Activated naive CD8-positive, alpha-beta T cell treated with anti-CD3 and anti-CD28 coated beads, Interleukin-2, amount 50 U/mL, for 16 hours (primary cell): ENCODE data around the gene SERPINE1.

Experiments
- DNase-seq: peaks from one replicate; pipeline ENCODE4 v3.0.0-alpha.2; 2020; ENCODE audit warnings: low read depth, low spot score

SERPINE1 gene

DNA sequence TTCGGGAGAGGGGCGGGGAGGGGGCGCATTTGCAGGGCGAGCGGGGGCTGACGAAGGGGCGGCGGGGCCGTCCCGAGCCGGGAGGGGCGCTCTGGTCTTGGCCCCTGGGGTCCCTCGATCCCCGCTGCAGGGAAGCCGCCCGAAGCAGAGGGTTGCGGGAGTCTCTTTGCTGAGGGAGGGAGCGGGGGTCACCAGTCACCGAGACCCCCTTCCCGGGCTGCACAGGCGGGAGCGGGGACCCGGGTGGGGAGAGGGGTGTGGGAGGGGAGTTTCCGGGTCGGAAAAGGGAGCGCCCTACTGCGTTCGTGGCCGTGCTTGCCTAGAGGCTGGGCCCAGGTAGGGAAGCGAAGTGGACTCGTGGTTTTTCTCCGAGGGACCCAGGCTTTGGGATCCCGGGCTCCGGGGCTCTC, 27.8 kb downstream of the SERPINE1 start:
- no peak for DNase-seq

DNA sequence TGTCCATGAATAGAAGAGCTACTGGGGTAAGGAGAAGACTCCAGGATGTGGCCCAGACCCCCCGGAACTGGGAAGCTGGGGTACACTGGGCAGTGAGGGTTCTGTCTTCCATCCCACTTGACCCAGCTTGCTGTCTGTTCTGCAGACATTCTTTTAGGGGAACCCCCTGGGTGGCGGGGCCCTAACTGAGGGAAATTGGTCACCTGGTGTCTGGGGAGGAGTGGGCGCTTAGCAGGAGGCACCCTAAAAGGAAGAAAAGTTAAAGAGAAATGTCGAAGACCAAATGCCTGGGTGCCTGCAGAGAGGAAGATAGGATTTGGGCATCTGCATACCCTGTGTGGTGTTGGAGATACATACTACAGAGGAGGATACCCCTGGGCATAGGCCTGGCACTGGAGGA, 28.4 kb downstream of the SERPINE1 start:
- no peak for DNase-seq

DNA sequence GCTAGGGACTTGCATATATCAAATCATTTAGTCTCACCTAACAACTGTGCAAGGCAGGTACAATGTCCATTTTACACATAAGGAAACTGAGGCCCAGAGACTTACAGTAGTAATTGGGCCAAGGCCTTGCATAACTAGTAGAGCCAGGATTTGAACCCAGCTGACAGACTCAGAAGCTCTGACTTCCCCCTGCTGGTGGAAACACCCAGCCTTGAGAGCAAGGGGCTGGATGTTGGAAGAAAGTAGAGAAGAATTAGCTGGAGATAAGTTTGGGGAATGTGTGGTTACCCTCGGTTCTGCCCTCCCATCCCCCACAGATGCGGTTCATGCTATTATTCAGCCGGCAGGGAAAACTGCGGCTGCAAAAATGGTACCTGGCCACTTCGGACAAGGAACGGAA, 29.4 kb downstream of the SERPINE1 start:
- no peak for DNase-seq

DNA sequence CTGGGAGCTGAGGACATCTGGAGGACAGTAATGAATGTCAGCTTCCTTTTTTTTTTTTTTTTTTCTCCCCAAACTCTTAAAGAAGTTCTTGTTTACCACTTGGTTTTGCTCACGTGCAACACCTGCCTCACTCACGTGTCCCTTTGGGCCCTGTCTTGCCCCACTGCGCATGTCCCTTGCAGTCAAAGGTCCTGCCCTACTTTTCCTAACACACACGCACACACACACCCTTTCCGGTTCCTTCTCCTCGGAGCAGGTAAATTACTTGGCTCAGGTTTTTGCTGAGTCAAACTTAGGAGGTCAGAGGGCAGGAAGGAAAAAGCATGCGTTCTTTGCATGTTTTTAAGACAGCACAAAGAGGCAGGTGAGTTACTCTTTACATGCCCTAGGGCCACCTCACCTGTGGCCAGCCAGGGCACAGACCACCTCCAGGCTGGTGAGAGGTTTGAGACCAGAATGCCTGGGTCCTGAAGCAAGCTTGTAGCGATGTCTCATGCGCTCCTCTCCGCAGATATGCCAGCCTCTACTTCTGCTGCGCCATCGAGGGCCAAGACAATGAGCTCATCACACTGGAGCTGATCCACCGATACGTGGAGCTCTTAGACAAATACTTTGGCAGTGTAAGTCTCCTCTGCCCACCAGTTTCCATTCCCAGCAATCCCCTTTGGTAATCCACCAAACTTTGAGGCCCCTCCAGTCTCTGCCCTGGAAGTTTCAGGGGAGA, 30.1 kb downstream of the SERPINE1 start:
- DNase-seq: no peak

DNA sequence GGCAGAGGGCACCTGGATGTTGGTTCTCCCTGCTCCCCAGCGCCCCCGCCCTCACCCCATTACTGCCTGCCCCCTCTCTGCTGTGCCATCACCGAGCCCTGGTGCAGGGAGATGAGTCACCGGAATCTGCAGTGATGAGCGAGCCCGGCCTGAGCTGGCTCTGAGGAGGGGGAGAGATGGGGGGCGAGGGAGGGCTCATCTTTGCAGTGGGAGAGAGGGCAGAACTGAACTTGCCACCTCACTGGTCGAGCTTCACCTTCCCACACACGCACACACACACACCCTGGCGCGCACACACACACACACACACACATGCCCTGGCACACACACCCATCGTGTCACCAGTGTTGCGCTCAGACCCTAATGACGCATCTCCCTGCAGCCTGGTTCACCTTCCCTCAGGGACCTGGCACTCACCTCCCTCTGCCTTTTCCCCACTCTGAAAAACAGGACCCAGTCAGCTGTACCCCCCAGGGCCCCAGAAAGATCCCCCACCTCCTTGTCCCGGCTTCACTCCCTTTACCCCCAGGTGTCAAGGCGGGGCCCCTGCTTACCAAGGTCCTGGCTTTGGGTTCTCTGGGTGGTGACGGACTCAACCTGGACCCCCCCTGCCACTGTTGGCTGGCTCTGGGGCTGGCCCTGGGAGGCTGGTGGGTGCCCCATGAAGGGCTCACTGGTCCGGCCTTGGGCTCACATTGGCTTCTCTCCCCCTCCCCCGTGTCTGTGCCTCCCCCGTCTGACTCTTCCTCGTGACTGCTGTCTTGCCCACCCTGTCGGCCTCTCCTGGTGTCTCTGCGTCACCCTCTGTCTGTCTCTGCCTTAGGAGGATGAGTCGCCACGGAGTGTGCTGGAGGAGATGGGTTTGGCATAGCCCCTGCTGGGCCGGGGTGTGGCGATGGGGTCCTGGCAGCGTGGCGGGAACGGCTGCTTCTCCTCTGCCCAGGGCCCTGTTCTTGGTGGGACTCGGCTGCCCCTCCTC, 33.1 kb downstream of the SERPINE1 start:
- no peak for DNase-seq

DNA sequence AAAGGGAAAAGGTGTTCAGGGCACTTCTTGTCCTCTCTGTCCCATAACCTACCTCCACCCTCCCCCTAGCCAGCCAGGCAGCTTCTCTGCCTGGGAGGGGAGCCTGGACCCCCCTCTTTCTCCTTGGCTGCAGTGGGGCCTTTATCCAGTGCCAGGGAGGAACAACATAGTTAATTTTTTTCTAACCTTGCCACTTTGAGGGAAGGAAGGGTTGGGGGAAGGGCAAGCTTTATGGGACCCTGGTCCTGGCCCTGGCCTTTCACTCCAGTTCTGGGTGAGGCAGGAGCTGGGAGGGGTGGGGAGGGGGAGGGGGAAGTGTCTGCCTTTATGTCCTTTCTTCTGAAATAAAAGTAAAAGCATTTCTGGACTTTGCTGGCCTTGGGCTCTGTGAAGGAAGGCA, 34.0 kb downstream of the SERPINE1 start:
- no peak for DNase-seq

DNA sequence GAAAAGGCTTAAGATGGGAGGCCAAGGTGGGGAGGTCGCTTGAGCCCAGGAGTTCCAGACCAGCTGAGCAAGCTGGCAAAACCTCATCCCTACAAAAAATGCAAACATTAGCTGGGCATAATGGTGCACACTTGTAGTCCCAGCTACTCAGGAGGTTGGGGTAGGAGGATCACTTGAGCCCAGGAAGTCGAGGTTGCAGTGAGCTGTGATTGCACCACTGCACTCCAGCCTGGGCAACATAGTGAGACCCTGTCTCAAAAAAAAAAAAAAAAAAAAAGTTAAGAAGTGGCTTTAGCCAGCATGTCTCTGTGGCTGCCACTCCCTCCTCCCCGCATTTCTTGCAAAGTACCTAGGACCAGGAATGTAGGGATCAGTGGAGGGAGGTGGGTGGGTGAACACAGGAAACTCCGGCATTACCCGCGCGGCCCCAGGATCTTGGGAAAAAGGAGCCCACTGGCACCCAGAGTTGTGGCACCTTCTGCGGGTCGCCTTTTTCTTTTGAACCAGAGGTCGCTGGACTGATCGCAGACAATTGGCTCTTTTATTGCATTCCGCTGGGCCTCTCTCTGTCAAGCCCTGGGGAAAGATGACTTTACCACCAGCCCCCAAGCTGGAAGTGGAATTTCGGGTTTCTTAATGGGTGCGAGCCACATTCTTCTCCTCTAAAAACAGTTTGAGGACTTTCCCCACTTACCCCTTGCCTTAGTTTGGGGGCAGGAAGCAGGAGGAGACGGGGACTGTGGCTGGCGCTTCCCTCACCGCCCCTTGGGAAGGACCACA, 35.0 kb downstream of the SERPINE1 start:
- DNase-seq: no peak

DNA sequence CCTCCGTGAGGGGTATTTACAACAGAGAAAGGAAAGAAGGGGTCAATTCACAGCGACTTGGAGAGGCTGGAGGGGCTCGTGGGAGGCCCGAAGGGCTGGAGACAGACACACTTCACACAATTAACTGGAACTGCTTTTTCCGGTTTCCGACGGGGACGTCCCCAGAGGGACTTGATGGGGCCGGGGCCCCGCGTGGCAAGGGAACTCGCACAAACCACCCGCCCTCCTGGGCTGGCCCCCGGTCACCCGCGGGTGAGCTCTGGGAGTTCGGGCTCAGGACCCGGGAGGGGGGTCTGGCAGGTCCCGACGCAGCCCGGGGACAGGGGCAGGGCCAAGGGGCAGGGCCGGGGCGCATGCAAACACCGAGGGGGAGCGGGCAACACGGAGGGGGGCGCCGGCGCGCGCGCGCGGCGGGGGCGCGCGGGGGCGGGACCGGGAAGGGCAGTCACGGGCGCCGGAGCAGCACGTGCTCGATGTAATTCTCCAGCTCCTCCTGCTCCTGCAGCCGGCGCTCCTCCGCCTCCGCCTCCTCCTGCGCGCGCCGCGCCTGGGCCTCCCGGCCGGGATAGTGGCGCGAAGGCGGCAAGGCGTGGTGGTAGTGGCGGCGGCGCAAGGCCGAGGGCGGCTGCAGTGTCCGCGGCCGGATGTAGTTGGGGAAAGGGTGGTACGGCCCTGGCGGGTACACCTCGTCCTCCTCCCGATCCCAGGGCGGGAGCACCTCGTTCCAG, 35.8 kb downstream of the SERPINE1 start:
- DNase-seq: no peak

DNA sequence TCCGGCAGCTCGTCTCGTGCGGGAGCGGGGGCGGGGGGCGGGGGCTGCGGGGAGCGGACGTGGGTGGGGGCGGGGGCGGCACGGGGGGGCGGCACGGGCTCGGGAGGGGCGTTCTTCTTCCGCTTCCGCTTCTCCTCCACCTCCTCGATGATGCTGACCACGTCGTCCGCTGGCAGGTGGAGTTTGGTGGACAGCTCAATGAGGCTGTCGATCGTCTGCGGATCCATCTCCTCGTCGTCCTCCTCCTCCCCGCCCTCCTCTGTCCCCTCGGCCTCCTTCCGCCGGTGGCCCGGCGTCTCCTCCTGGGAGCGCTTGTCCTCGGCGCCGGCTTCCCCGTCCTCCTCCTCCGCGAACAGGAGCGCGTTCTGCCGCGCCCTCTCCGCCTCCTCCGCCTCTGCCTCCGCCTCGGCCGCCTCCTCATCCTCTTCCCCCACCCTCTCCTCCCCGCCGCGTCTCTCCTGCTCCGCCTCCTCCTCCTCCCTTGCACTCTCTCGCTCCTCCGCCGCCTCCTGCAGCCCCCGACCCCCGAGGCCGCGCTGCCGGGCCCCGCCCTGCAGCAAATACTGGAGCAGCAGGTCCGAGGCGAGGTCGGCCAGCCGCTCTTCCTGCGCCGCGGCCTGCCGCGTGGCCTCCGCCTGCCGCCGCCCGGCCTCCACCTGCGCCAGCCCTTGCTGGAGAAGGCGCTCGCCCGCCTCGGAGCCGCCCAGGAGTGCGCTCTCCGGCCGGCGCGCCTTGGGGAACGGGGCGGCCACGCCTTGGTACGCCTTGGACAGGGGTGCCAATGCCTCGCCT, 36.6 kb downstream of the SERPINE1 start:
- no peak for DNase-seq

DNA sequence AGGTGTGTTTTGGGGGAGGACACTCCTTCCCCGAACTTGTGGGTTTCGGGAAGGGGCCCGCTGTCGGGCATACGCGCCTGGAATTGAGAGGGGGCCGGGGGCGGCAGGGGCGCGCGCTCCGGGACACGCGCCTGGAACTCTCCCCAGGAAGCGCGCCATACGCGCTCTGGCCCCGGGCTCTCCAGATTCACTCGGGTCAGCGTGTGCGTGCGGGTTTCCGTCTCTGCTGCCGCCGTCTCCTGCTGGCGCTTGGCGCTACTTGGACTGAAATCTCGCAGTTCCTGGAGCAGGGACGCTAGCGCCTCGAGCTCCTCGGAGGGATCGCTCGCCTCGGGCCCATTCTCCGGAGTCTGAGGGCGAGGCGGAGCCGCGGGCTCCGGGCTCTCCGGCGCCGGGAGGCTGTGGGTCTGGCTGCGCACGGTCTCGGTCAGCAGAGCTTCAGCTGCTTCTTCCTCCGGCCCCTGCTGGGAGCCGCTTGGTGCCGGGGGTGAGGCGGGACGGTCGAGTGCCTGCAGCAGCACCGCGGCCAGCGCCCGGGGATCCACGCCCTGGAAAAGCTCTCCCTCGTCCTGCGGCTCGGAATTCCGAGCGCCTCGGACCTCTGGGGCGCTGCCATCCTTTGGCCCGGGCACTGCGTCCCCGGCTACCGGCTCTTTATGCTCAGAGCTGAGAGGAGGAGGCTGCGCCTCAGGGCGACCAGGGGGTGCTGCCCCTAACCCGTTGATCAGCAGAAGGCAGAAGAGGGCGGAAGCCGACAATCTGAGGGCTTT, 37.4 kb downstream of the SERPINE1 start:
- no peak for DNase-seq

DNA sequence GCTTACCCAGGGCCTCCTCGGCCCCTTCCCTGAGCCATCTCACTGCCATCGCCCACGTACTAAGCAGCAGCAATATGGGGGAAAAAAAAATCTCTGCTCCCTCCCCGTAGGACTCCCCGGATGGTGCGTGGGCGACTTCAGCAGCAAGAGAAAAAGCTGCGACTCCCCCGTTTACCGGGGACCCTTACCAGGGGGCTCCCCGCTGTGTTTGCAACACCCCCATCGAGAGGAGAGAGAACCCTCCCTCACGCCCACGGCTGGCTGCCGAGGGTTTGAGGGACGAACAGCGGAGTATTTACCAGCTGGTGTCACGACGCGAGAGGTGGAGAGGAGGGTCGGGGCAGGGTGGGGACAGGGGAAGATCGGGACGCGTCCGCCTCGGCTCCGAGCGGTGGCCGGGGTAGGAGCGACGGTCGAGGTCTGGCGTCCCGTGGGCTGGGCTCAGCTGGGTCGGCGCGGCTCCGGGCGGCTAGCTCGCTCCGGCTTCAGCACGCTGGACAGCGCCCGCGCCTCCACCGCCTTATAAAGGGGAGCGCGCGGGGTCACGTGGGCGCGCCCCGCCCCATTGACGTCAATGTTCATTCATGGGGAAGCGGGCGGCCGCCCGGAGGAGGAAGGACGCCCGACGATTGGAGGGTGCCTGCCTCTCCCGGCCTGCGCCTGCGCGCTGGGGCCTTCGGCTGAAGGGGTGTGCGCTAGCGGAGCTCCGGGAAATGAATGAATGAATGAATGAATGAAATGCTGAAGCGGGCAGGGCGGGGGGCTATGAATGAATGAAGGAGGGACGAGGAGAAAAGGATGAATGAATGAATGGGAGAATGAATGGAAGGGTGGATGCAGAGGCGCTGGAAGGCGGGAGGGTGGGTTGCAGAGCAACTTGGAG, 38.4 kb downstream of the SERPINE1 start, which contains the start of gene VGF:
VGF (minus strand) TSS at position 495 of the 883 bp plus-strand sequence. CDS start 726 bp downstream, outside the sequence.
- DNase-seq: peak; percentile 73

DNA sequence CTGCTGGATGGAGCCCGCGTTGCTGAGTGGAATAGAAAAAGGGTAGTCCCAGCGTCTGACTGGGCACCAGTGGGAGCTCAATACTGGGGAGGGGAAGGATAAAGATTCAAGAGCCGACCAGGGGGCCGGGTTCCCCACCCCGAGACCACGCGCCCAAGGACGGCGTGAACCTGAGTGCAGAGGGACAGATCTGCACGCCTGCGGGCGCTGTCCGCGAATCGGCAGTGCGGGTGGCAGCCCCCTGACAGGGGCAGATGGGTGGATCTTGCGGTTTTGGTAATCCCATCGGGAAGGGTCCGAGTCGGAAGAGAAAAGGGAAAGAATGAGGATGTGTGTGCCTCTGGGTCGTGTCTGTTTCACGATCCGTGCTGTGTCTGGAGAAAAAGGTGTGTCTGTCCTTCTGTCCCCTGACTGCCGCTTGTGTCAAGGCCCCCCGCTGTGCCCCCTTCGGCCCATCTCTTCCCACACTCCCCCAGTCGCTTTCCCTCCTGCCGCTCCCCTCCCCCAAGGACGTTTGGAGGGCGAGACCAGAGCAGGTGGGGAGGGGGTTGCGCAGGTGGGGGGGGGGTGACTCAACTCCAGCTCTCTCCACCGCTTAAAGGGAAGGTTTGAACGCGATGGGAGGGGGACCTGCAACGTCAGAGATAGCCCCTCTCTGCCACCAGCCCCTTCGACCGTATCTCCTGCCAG, 39.2 kb downstream of the SERPINE1 start:
- no peak for DNase-seq

DNA sequence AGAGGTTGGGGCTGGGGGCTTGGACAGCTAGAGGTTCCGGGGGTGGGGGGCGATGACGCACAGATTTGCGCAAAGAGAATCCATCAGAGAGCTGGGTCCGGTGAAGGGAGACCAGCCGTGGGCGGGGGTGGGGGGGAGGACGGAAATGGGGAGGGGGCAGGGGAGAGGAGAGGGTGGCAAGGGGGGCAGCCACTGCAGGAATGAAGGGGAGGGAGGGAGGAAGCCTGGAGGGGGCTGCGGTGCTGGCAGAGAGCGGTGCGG, 39.7 kb downstream of the SERPINE1 start:
- no peak for DNase-seq

DNA sequence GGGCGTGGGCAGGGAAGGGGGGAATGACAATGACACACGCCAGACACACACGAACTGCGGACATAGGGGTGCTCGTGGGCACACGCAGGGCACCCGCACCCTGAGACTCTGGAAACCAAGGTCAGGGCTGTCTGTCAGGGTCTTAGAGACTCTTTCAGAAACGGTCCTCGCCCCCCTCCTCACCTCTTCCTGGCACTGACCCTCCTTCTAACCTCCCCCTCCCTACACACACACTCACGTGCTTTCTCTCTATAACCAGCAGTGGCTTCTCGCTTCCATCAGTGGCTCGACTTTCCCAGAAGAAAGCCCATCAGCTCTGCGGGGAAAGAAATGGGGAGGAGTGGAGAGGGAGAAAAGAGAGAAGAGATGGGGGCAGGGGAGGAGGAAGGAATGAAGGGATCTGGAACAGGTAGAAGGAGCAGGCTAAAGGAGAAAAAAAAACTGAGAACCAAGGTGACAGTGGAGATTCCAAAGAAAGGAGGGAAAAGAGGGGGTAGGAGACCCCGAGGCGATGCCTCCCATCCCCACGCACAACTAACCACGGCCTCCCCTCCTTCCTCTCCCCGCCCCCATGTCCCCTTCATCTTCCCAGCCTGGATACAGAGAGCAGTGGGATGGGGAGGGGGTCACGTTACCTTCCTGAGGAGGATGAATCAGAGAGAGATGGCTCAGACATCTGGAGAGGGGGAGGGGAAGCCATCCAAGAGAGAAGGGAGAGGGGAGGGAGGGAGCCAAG, 40.2 kb downstream of the SERPINE1 start:
- DNase-seq: no peak

DNA sequence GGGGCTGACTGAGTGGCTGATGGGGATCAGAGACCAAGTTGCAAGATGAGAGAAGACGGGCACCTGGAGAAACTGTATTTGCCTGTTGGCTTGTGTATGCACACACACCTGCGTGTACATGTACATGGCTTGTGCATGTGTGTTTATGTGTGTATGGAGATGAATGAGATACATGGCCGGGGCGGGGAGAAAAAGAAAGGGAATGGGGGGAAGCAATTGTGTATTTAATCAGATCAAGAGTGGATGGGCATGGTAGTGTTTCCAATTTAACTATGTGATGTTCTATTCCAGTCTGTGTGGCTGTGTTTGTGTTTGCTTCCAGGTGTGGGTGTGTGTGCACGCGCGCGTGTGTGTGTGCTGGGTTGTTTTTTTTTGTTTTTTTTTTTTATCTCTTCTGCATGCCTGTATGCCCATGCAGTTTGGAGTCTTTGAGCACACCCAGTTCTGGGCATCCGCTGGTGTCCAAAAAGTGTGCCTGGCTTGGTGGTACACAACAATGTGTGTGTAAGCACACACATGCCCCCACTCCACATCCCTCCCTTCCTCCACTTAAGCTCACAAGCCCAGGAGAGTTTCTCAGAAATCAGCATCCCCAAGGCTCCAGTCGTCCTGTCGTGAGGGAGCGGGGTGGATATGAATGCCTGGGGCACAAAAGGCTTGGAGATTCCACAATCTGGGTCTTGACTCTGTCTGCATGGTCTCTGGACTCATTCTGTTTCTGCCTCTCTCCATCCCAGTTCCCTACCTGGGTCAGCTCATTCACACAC, 40.9 kb downstream of the SERPINE1 start:
- DNase-seq: no peak

DNA sequence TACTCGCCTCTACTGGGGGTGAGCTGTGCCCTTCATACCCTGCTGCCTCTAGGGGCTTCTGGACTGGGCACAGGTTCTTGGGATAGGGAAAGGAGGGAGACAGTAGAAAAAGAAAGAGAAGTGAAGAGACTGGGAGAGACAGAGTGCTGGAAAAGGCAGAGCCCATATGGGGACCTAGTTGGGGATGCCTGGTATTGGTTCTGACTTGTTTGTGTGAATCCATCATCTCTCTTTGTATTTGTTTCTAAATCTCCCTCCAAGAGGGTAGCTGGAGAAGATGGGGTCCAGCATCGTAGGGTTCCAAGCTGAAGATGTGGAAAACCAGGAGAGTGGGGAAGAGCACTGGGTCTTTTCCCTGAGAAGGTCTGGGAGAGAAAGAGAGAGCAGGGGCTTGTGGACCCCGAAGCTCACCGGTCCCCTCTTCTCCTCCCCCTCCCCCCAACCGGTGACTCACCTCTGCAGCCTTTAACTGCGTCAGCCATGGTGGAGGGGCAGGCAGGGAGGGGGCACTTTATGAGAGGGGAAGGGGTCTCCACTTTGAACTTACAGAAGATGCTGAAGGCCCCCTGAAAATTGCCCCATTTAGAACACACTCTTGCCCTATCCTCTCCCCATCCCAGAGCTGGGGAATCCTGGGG, 41.6 kb downstream of the SERPINE1 start:
- DNase-seq: no peak
